Mesendoderm (in vitro differentiated cells): ENCODE data around the gene DTNB.

Experiments used
- DNase-seq: peaks from one replicate; pipeline ENCODE4 v3.0.0; 2013
- H2AK5ac ChIP-seq: 2 replicates; pipeline ENCODE4 v1.6.1; 2013; ENCODE audit warnings: low read length, inconsistent platforms
- H2BK120ac ChIP-seq: 2 replicates; pipeline ENCODE4 v1.6.1; 2013; ENCODE audit warnings: low read depth, mild to moderate bottlenecking, low read length, moderate library complexity, mixed read lengths
- H2BK15ac ChIP-seq: replicated peaks from 2 replicates; pipeline ENCODE4 v1.6.1; 2013; ENCODE audit warnings: low read depth, mild to moderate bottlenecking, moderate library complexity
- H2BK5ac ChIP-seq: 2 replicates; pipeline ENCODE4 v1.6.1; 2013; ENCODE audit warnings: low read length, inconsistent platforms
- H3K18ac ChIP-seq: 2 replicates; pipeline ENCODE4 v1.6.1; 2013; ENCODE audit warnings: mild to moderate bottlenecking, low read length, mixed read lengths
- H3K23ac ChIP-seq: one replicate; pipeline ENCODE4 v1.6.1; 2013; ENCODE audit warnings: low read length
- H3K27ac ChIP-seq: 2 replicates; pipeline ENCODE4 v1.5.1; 2013; ENCODE audit warnings: low read depth, mild to moderate bottlenecking, inconsistent platforms, low read length, moderate library complexity
- H3K27me3 ChIP-seq: 2 replicates; pipeline ENCODE4 v1.6.1; 2013; ENCODE audit warnings: low read length, control low read depth, mild to moderate bottlenecking, inconsistent platforms; ENCODE audit not compliant: insufficient read depth, poor library complexity
- H3K36me3 ChIP-seq: 2 replicates; pipeline ENCODE4 v1.6.1; 2013; ENCODE audit warnings: low read length, inconsistent platforms; ENCODE audit not compliant: control insufficient read depth, insufficient read depth
- H3K4ac ChIP-seq: one replicate; pipeline ENCODE4 v1.6.1; 2013; ENCODE audit warnings: low read depth, mild to moderate bottlenecking, low read length, moderate library complexity
- H3K4me1 ChIP-seq: 2 replicates; pipeline ENCODE4 v1.6.1; 2013; ENCODE audit warnings: low read depth, low read length, inconsistent platforms; ENCODE audit not compliant: control insufficient read depth
- H3K4me2 ChIP-seq: 2 replicates; pipeline ENCODE4 v1.6.1; 2013; ENCODE audit warnings: low read length
- H3K4me3 ChIP-seq: 2 replicates; pipeline ENCODE4 v1.5.1; 2013; ENCODE audit warnings: mild to moderate bottlenecking, low read length
- H3K56ac ChIP-seq: one replicate; pipeline ENCODE4 v1.6.1; 2013; ENCODE audit warnings: low read length
- H3K79me1 ChIP-seq: 2 replicates; pipeline ENCODE4 v1.6.1; 2013; ENCODE audit warnings: low read length, inconsistent platforms
- H3K79me2 ChIP-seq: 2 replicates; pipeline ENCODE4 v1.6.1; 2013; ENCODE audit warnings: mild to moderate bottlenecking, low read length; ENCODE audit not compliant: control insufficient read depth, insufficient read depth
- H3K9ac ChIP-seq: 2 replicates; pipeline ENCODE4 v1.6.1; 2013; ENCODE audit warnings: low read length, inconsistent platforms
- H4K5ac ChIP-seq: one replicate; pipeline ENCODE4 v1.6.1; 2013; ENCODE audit warnings: low read length
- H4K8ac ChIP-seq: one replicate; pipeline ENCODE4 v1.6.1; 2013; ENCODE audit warnings: low read depth, mild to moderate bottlenecking, control low read depth, low read length, moderate library complexity
- WGBS: extraction: QIAGEN DNeasy Blood & Tissue Kit; methylation state at CpG from one replicate; pipeline ENCODE4 v1.1.7; 2013; ENCODE audit warnings: low lambda C conversion rate, missing lambda C conversion rate; ENCODE audit not compliant: insufficient coverage; ENCODE audit errors: extremely low coverage; 5-methylcytosine and 5-hydroxymethylcytosine counted together

DTNB gene

DNA sequence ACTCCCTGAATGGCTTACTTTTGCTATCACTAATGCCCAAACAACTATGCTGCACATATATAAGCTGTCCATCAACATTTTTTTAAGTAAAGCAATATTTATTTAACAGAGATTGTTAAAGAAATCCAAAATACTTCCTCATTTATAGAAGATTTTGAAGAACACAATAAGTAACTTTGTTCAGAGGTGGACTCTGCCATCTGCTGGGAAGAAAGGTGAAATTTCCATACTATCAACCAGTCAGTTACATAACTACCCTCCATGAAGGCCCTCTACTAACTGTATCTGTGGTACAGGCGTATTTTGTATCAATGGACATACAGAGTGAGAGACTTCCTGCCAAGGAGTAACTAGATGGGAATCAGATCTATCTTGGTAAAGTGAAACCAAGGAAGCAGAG is 106.0 kb downstream of the DTNB start:
- WGBS, result no CpG with 5 or more reads among the region's 1 CpG
- H3K27ac ChIP-seq, result no peak overlapping the region
- no peak overlapping the region for H2BK120ac ChIP-seq
- H3K79me2 ChIP-seq, result no peaks in the 10 kb centered on the region
- H2BK5ac ChIP-seq, result no peak overlapping the region
- no peaks in the 10 kb centered on the region for H3K4me1 ChIP-seq
- peak; percentile 45 for DNase-seq
- H2AK5ac ChIP-seq, result no peak overlapping the region
- no peak overlapping the region for H3K4me3 ChIP-seq
- no peaks in the 10 kb centered on the region for H3K36me3 ChIP-seq
- H3K56ac ChIP-seq, result no peak overlapping the region
- no peak overlapping the region for H4K8ac ChIP-seq
- no peak overlapping the region for H3K9ac ChIP-seq
- no peak overlapping the region for H3K4ac ChIP-seq
- H3K79me1 ChIP-seq, result no peaks in the 10 kb centered on the region
- no peak overlapping the region for H3K18ac ChIP-seq
- no peak overlapping the region for H3K23ac ChIP-seq
- H3K4me2 ChIP-seq, result no peak overlapping the region
- no peak overlapping the region for H2BK15ac ChIP-seq
- no peaks in the 10 kb centered on the region for H3K27me3 ChIP-seq
- no peak overlapping the region for H4K5ac ChIP-seq

DNA sequence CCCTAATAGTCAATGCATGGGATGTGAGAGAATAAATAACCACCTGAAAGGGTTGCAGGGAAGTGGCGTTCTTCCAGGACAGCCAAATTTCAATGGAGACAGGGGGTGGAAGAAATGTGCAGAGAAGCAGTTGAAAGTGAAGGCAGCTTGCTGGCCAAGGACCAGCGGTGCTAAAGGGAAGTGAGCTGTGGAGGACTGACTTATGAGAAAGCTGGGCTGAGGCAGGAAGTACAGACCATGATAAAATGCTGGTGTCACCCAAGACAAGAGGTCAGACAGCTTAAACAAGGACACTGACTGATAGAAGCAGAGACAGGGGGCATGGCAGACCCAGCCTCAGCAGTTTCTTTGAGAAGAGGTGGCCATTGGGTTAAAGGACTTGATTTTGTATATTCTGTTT is 106.7 kb downstream of the DTNB start:
- whole genome bisulfite sequencing, result no CpG with 5 or more reads among the region's 2 CpGs
- H2BK5ac ChIP-seq, result no peak overlapping the region

DNA sequence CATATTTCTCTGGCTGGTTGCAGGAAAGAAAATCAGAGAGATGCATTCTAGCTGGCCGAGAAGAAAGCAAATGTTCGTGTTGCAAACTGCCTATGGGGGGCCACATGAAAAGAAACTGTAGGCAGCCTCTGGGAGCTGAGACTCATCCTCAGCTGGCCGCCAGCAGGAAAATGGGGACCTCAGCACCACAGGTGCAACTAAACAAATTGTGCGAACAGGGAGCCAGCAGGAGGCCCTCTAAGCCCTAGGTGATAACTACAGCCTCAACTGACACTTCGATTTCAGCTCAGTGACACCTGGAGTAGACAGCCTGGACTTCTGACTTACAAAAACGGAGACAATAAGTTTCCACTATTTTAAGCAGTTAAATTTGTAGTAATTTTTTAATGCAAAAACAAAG is 107.3 kb downstream of the DTNB start:
- no peak overlapping the region for H2BK120ac ChIP-seq
- no peak overlapping the region for H3K9ac ChIP-seq
- peak; percentile 52 for DNase-seq

More for the DNA sequence above, 106.7 kb downstream of the DTNB start:
- Histone ChIP-seq H3K4me2 (no peak overlapping the region), H3K79me1 (no peaks in the 10 kb centered on the region), H2AK5ac (no peak overlapping the region), H3K27ac (no peak overlapping the region), H3K79me2 (no peaks in the 10 kb centered on the region), H3K4me3 (no peak overlapping the region), H3K9ac (no peak overlapping the region), H3K23ac (no peak overlapping the region), H2BK120ac (no peak overlapping the region), H3K4ac (no peak overlapping the region), H4K5ac (no peak overlapping the region), H2BK15ac (no peak overlapping the region), H3K27me3 (no peaks in the 10 kb centered on the region), H4K8ac (no peak overlapping the region), H3K18ac (no peak overlapping the region), H3K56ac (no peak overlapping the region), H3K36me3 (no peaks in the 10 kb centered on the region), H3K4me1 (no peaks in the 10 kb centered on the region)
- DNase-seq, result no peak

DNA sequence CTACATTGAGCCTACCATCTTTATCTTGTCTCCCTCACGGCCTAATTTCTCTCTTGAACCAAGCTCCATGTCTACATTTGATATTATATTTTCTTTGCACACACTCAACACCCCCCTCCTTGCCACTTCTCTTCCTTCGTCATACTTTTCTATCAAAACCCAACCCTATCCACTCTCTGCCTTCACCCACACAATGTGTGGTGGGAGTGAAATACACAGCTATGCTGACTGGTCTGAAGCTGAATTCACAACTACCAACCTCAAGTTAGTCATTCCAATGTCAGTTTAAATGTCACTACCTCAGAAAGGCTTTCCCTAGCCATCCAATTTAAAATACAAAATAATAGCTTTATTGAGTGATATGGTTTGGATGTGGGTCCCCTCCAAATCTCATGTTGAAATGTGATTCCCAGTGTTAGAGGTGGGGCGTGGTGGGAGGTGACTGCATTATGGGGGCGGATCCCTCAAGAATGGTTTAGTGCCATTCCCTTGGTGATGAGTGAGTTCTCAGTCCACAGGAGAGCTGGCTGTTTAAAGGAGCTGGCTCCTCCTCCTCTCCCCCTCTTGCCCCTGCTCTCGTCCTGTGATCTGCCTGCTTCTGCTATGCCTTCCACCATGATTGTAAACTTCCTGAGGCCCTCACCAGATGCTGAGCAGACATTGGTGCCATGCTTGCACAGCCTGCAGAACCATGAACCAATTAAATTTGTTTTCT is 112.1 kb downstream of the DTNB start:
- H3K4me2 ChIP-seq, result no peak overlapping the region
- no peak overlapping the region for H4K5ac ChIP-seq
- no peak overlapping the region for H3K18ac ChIP-seq
- H3K79me1 ChIP-seq, result no peaks in the 10 kb centered on the region
- DNase-seq, result no peak
- no peaks in the 10 kb centered on the region for H3K27me3 ChIP-seq
- no peak overlapping the region for H3K23ac ChIP-seq
- no peak overlapping the region for H2BK5ac ChIP-seq
- H3K56ac ChIP-seq, result no peak overlapping the region
- H3K79me2 ChIP-seq, result no peaks in the 10 kb centered on the region
- no peak overlapping the region for H2AK5ac ChIP-seq
- no peak overlapping the region for H2BK15ac ChIP-seq
- H4K8ac ChIP-seq, result no peak overlapping the region
- WGBS, result no CpG with 5 or more reads among the region's 5 CpGs
- no peak overlapping the region for H3K27ac ChIP-seq
- no peaks in the 10 kb centered on the region for H3K36me3 ChIP-seq
- H3K4me3 ChIP-seq, result no peak overlapping the region
- no peak overlapping the region for H3K4ac ChIP-seq
- no peak overlapping the region for H3K9ac ChIP-seq
- no peak overlapping the region for H2BK120ac ChIP-seq
- no peaks in the 10 kb centered on the region for H3K4me1 ChIP-seq

More for the DNA sequence above, 107.3 kb downstream of the DTNB start:
- Histone ChIP-seq H3K36me3 (no peaks in the 10 kb centered on the region), H2BK15ac (no peak overlapping the region), H4K8ac (no peak overlapping the region), H3K56ac (no peak overlapping the region), H3K4me2 (no peak overlapping the region), H2AK5ac (no peak overlapping the region), H2BK5ac (no peak overlapping the region), H3K4ac (no peak overlapping the region), H3K18ac (no peak overlapping the region), H3K27me3 (no peaks in the 10 kb centered on the region), H3K27ac (no peak overlapping the region), H4K5ac (no peak overlapping the region), H3K4me1 (no peaks in the 10 kb centered on the region), H3K79me2 (no peaks in the 10 kb centered on the region), H3K4me3 (no peak overlapping the region), H3K23ac (no peak overlapping the region), H3K79me1 (no peaks in the 10 kb centered on the region)
- WGBS, result no CpG with 5 or more reads among the region's 6 CpGs

DNA sequence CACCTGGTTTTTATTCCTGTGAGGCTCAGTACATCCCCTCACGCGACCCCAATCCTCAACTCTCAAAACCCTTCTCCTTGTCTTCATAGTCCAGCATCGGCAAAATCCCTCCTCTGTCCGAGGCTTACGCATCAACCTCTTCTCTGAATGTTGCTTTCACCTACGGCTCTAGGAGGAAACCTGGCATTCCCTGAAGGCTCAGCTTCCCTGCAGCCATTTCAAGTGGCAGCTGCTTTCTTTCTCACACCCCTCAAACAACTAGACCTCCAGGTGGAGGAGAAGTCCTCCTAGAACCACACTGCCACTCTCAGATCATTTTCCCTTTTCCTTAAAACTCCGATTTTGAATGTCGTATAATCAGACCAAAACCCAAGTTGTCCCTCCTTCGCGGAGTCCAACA is 114.2 kb downstream of the DTNB start:
- Histone ChIP-seq H4K8ac (no peak overlapping the region), H3K56ac (peak overlapping the region; percentile 15), H3K9ac (no peak overlapping the region), H3K23ac (no peak overlapping the region), H3K79me2 (no peaks in the 10 kb centered on the region), H3K79me1 (no peaks in the 10 kb centered on the region), H3K4me2 (no peak overlapping the region), H2BK15ac (no peak overlapping the region), H3K18ac (peak overlapping the region; percentile 23), H3K4me3 (no peak overlapping the region), H3K27ac (no peak overlapping the region), H3K4ac (no peak overlapping the region), H3K36me3 (no peaks in the 10 kb centered on the region), H3K27me3 (no peaks in the 10 kb centered on the region), H4K5ac (no peak overlapping the region), H2BK120ac (no peak overlapping the region), H2BK5ac (no peak overlapping the region), H2AK5ac (no peak overlapping the region), H3K4me1 (no peaks in the 10 kb centered on the region)
- DNase-seq, result no peak
- no CpG with 5 or more reads among the region's 10 CpGs for WGBS

DNA sequence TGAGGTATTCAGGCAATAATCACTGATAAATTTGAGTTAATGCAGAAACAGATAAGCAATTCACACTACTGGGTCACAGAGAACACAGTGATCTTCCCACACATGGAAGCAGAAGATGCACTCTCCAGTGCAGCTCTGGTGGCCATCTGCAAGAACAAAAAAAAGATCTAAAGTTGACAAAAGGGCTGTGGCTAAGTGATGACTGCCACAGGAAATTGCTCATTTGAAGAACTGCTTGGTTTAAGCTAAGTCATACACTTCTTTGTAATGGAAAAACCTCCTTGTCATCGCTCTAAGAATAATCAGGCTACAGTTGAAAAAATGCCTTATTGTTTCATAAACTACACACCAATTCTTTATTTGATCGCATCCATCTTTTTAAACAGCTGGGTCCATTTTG is 115.1 kb downstream of the DTNB start:
- Histone ChIP-seq H3K4me2 (no peak overlapping the region), H3K79me2 (no peaks in the 10 kb centered on the region), H3K36me3 (no peaks in the 10 kb centered on the region), H3K56ac (no peak overlapping the region), H3K4me3 (no peak overlapping the region), H3K27me3 (no peaks in the 10 kb centered on the region), H3K4ac (no peak overlapping the region), H3K18ac (no peak overlapping the region), H3K27ac (no peak overlapping the region), H3K23ac (no peak overlapping the region), H4K5ac (no peak overlapping the region), H3K79me1 (no peaks in the 10 kb centered on the region), H3K4me1 (no peaks in the 10 kb centered on the region), H2BK120ac (no peak overlapping the region), H2AK5ac (no peak overlapping the region), H3K9ac (no peak overlapping the region), H4K8ac (no peak overlapping the region), H2BK15ac (no peak overlapping the region), H2BK5ac (no peak overlapping the region)
- peak; percentile 42 for DNase-seq
- WGBS, result no CpG with 5 or more reads among the region's 2 CpGs
